Neural progenitor cell (in vitro differentiated cells): Measurements from ENCODE around the gene TMEM178B. TPM values are rescaled to one million over a fixed set of nuclear protein-coding genes. Genes with fewer than 3 reads are reported as not detected.

Source experiments
- DNase-seq: peaks from one replicate; pipeline ENCODE4 v3.0.0-alpha.2; 2016; ENCODE audit warnings: low spot score
- H2AFZ ChIP-seq: fragments of 200-600 bp; sonication (generic); replicated peaks from 2 replicates; pipeline ENCODE4 v1.6.1; 2016; ENCODE audit warnings: antibody characterized with exemption
- H3F3A ChIP-seq: fragments of 200-600 bp; sonication (generic); 2 replicates; pipeline ENCODE4 v1.6.1; 2016; ENCODE audit warnings: antibody characterized with exemption, low read depth
- H3K27ac ChIP-seq: fragments of 200-600 bp; sonication (generic); 2 replicates; pipeline ENCODE4 v1.5.1; 2016; ENCODE audit warnings: mild to moderate bottlenecking
- H3K27me3 ChIP-seq: fragments of 200-600 bp; sonication (generic); 2 replicates; pipeline ENCODE4 v1.6.1; 2016; ENCODE audit warnings: mild to moderate bottlenecking, moderate library complexity
- H3K36me3 ChIP-seq: fragments of 200-600 bp; sonication (generic); 2 replicates; pipeline ENCODE4 v1.5.1; 2016
- H3K4me1 ChIP-seq: fragments of 200-600 bp; sonication (generic); 2 replicates; pipeline ENCODE4 v1.6.1; 2016; ENCODE audit warnings: mixed run types
- H3K4me2 ChIP-seq: fragments of 200-600 bp; sonication (generic); 2 replicates; pipeline ENCODE4 v1.6.1; 2016
- H3K4me3 ChIP-seq: fragments of 200-600 bp; sonication (generic); 2 replicates; pipeline ENCODE4 v1.5.1; 2016
- H3K79me2 ChIP-seq: fragments of 200-600 bp; sonication (generic); 2 replicates; pipeline ENCODE4 v1.6.1; 2016; ENCODE audit warnings: low read depth
- H3K9ac ChIP-seq: fragments of 200-600 bp; sonication (generic); 2 replicates; pipeline ENCODE4 v1.6.1; 2016
- H3K9me3 ChIP-seq: fragments of 200-600 bp; sonication (generic); 2 replicates; pipeline ENCODE4 v1.5.1; 2016; ENCODE audit warnings: low read depth
- H4K20me1 ChIP-seq: fragments of 200-600 bp; sonication (generic); 2 replicates; pipeline ENCODE4 v1.6.1; 2016; ENCODE audit warnings: low read depth
- H3K27ac Mint-ChIP-seq: 3 replicates; pipeline ENCODE4 v1.8.0; 2021; ENCODE audit warnings: mixed read lengths
- H3K27me3 Mint-ChIP-seq: 2 replicates; pipeline ENCODE4 v1.8.0; 2022; ENCODE audit warnings: low read depth, mild to moderate bottlenecking, inconsistent platforms, moderate library complexity, mixed read lengths; ENCODE audit not compliant: insufficient read depth
- H3K36me3 Mint-ChIP-seq: 3 replicates; pipeline ENCODE4 v1.8.0; 2021; ENCODE audit warnings: mixed read lengths
- H3K4me1 Mint-ChIP-seq: 3 replicates; pipeline ENCODE4 v1.8.0; 2021; ENCODE audit warnings: mixed read lengths
- H3K4me3 Mint-ChIP-seq: 3 replicates; pipeline ENCODE4 v1.8.0; 2021; ENCODE audit warnings: mild to moderate bottlenecking, moderate library complexity, mixed read lengths
- H3K9me3 Mint-ChIP-seq: 3 replicates; pipeline ENCODE4 v1.8.0; 2020; ENCODE audit warnings: mixed read lengths
- CTCF ChIP-seq: fragments of 200-600 bp; sonication (generic); IDR thresholded peaks from 2 replicates; pipeline ENCODE4 v1.5.1; 2017; ENCODE audit warnings: antibody characterized with exemption, mild to moderate bottlenecking
- EZH2 ChIP-seq: fragments of 200-600 bp; sonication (generic); IDR thresholded peaks from 2 replicates; pipeline ENCODE4 v1.6.1; 2017; ENCODE audit warnings: antibody characterized with exemption, mild to moderate bottlenecking, moderate library complexity
- EZH2phosphoT487 ChIP-seq: fragments of 200-600 bp; sonication (generic); IDR thresholded peaks from 2 replicates; pipeline ENCODE4 v1.6.1; 2017; ENCODE audit warnings: antibody characterized with exemption
- total RNA-seq: library from RNA; depleted of rRNA; stranded (reverse); fragments of >200 nt; gene quantifications from 2 replicates; pipeline ENCODE4 v1.2.3, GENCODE V29; 2015; ENCODE audit warnings: low replicate concordance

Gene TMEM178B
- total RNA-seq, 1 donor from 2014 or later = 2.9 TPM

- H3F3A ChIP-seq = peaks cover 8% of the 10 kb centered on the region
- TF ChIP-seq EZH2 = no peak
- TF ChIP-seq CTCF = no peak
- no peak for TF ChIP-seq EZH2phosphoT487
Measured at GRCh38 chr7:141322383-141322782, 248.5 kb downstream of the TMEM178B start.

GRCh38 chr7:141323826-141324225 lies 250.0 kb downstream of the TMEM178B start:
- no peak overlapping the region for H3K4me2 ChIP-seq
- Mint-ChIP-seq H3K4me3 (no peak overlapping the region), H3K27ac (no peak overlapping the region), H3K4me1 (peaks cover 19% of the 10 kb centered on the region), H3K9me3 (no peaks in the 10 kb centered on the region), H3K27me3 (no peaks in the 10 kb centered on the region), H3K36me3 (no peaks in the 10 kb centered on the region)
- no peaks in the 10 kb centered on the region for H3K36me3 ChIP-seq
- TF ChIP-seq CTCF (no peak), EZH2phosphoT487 (no peak), EZH2 (no peak)
- no peak overlapping the region for H2AFZ ChIP-seq
- no peak overlapping the region for H3K9ac ChIP-seq
- peaks cover 8% of the 10 kb centered on the region for H3F3A ChIP-seq
- no peak overlapping the region for H3K27ac ChIP-seq
- no peak for DNase-seq
- H3K4me1 ChIP-seq = peaks cover 22% of the 10 kb centered on the region
- peaks cover 6% of the 10 kb centered on the region for H4K20me1 ChIP-seq
- no peak overlapping the region for H3K4me3 ChIP-seq
- H3K9me3 ChIP-seq = no peaks in the 10 kb centered on the region
- H3K27me3 ChIP-seq = no peaks in the 10 kb centered on the region
- no peaks in the 10 kb centered on the region for H3K79me2 ChIP-seq

More at GRCh38 chr7:141322383-141322782, 248.5 kb downstream of the TMEM178B start:
- Histone ChIP-seq H3K27me3 (no peaks in the 10 kb centered on the region), H3K9me3 (no peaks in the 10 kb centered on the region), H2AFZ (no peak overlapping the region), H3K4me3 (no peak overlapping the region), H3K4me2 (no peak overlapping the region), H3K9ac (no peak overlapping the region), H3K36me3 (no peaks in the 10 kb centered on the region), H3K27ac (no peak overlapping the region), H3K79me2 (no peaks in the 10 kb centered on the region), H4K20me1 (peaks cover 6% of the 10 kb centered on the region), H3K4me1 (peaks cover 22% of the 10 kb centered on the region)
- Mint-ChIP-seq H3K36me3 (no peaks in the 10 kb centered on the region), H3K27me3 (no peaks in the 10 kb centered on the region), H3K4me1 (peaks cover 19% of the 10 kb centered on the region), H3K27ac (peak overlapping the region; percentile 52), H3K9me3 (no peaks in the 10 kb centered on the region), H3K4me3 (no peak overlapping the region)
- no peak for DNase-seq

- no peaks in the 10 kb centered on the region for H3K79me2 ChIP-seq
- TF ChIP-seq CTCF = no peak
- no peak for TF ChIP-seq EZH2
- no peak for TF ChIP-seq EZH2phosphoT487
- no peaks in the 10 kb centered on the region for H3K36me3 ChIP-seq
- H3K4me3 Mint-ChIP-seq = no peak overlapping the region
- peaks cover 22% of the 10 kb centered on the region for H3K4me1 ChIP-seq
- H3F3A ChIP-seq = peaks cover 8% of the 10 kb centered on the region
- no peak overlapping the region for H3K4me3 ChIP-seq
- no peaks in the 10 kb centered on the region for H3K9me3 ChIP-seq
- peaks cover 6% of the 10 kb centered on the region for H4K20me1 ChIP-seq
- no peak overlapping the region for H2AFZ ChIP-seq
- peaks cover 19% of the 10 kb centered on the region for H3K4me1 Mint-ChIP-seq
- no peak overlapping the region for H3K27ac ChIP-seq
- H3K27ac Mint-ChIP-seq = no peak overlapping the region
- DNase-seq = peak; percentile 36
- H3K36me3 Mint-ChIP-seq = no peaks in the 10 kb centered on the region
- H3K9ac ChIP-seq = no peak overlapping the region
- no peaks in the 10 kb centered on the region for H3K27me3 Mint-ChIP-seq
- H3K27me3 ChIP-seq = no peaks in the 10 kb centered on the region
- peak overlapping the region; percentile 55 for H3K4me2 ChIP-seq
- no peaks in the 10 kb centered on the region for H3K9me3 Mint-ChIP-seq
Measured at GRCh38 chr7:141324870-141325269, 251.0 kb downstream of the TMEM178B start.
